Uterus (tissue), 4 donors: ENCODE measurements around the gene PLAC8. TPM values are rescaled to one million over a fixed set of nuclear protein-coding genes. Genes with fewer than 3 reads are reported as not detected.

ENCODE experiments used
- DNase-seq, 2 donors: peaks; one replicate each; pipeline ENCODE4 v3.0.0-alpha.2; 2019 to 2020
- H3K27ac ChIP-seq, 2 donors: fragments of 200-600 bp; sonication (generic); 1 replicate in 1 of 2; 2 replicates in 1 of 2; pipeline ENCODE4 v1.5.1; 2016 to 2018
- H3K27me3 ChIP-seq, 2 donors: fragments of 200-600 bp; sonication (generic); one replicate each; pipeline ENCODE4 v1.5.1; 2018 to 2019; ENCODE audit warnings: control low read depth in 1 of 2
- H3K36me3 ChIP-seq, 2 donors: fragments of 200-600 bp; sonication (generic); one replicate each; pipeline ENCODE4 v1.5.1; 2019; ENCODE audit warnings: control low read depth in 1 of 2
- H3K4me1 ChIP-seq, 2 donors: fragments of 200-600 bp; sonication (generic); one replicate each; pipeline ENCODE4 v1.5.1; 2018 to 2019; ENCODE audit warnings: control low read depth in 1 of 2
- H3K4me3 ChIP-seq, 2 donors: fragments of 200-600 bp; sonication (generic); 1 replicate in 1 of 2; 2 replicates in 1 of 2; pipeline ENCODE4 v1.5.1; 2018 to 2019; ENCODE audit warnings: mild to moderate bottlenecking in 1 of 2
- H3K9me3 ChIP-seq, 2 donors: fragments of 200-600 bp; sonication (generic); one replicate each; pipeline ENCODE4 v1.5.1; 2019; ENCODE audit warnings: control low read depth in 1 of 2
- CTCF ChIP-seq, 4 experiments: fragments of 200-600 bp in 2 of 4; fragments of 450-650 bp in 2 of 4; sonication (generic) in 2 of 4; IDR thresholded peaks; one replicate each; pipeline ENCODE4 v1.5.1; 2016 to 2019; ENCODE audit warnings: antibody characterized with exemption in 4 of 4, mild to moderate bottlenecking in 2 of 4, moderate library complexity in 1 of 4
- POLR2A ChIP-seq, 2 donors: fragments of 450-650 bp; IDR thresholded peaks; one replicate each; pipeline ENCODE4 v1.6.1; 2016; ENCODE audit warnings: antibody characterized with exemption in 2 of 2, mild to moderate bottlenecking in 1 of 2, moderate library complexity in 1 of 2
- intact Hi-C: fragments of 100-400 bp; cut with DNase I; formaldehyde crosslinking; loops from one replicate; pipeline ENCODE4 v1.15.1; 2023; ENCODE audit warnings: low total_unique reads
- total RNA-seq, 4 donors: library from RNA; depleted of rRNA in 3 of 4; stranded (reverse); fragments of >200 nt in 3 of 4; gene quantifications; one replicate each; pipeline versions ENCODE4 v1.1.0 to v1.2.4, GENCODE V29; 2014 to 2023
- donor health status: DM: yes; HTN: yes; CAD: no.

PLAC8 gene
- total RNA-seq, 4 donors from 2014 or later, result 0.51 to 6.3 (median 2.6) TPM; not detected in 1

GRCh38 chr4:83121246-83121645 is 6.7 kb upstream of the PLAC8 start:
- DNase-seq, result no peak
- Histone ChIP-seq H3K36me3 (no peaks in the 10 kb centered on the region), H3K9me3 (no peaks in the 10 kb centered on the region), H3K27me3 (no peaks in the 10 kb centered on the region), H3K4me3 (no peak overlapping the region), H3K4me1 (no peaks in the 10 kb centered on the region), H3K27ac (no peak overlapping the region)
- intact Hi-C loops, result no loop called here
- TF ChIP-seq POLR2A (IDR thresholded peaks at IDR 0.05) (no peak), CTCF (IDR thresholded peaks at IDR 0.05) (no peak)

GRCh38 chr4:83118869-83119268 is 4.3 kb upstream of the PLAC8 start:
- intact Hi-C loops, result no loop called here

GRCh38 chr4:83115656-83116285 is 1.2 kb upstream of the PLAC8 start:
- H3K36me3 ChIP-seq, result no peaks in the 10 kb centered on the region
- H3K9me3 ChIP-seq, result no peaks in the 10 kb centered on the region
- TF ChIP-seq CTCF (IDR thresholded peaks at IDR 0.05), result no peak
- TF ChIP-seq POLR2A (IDR thresholded peaks at IDR 0.05), result no peak
- no peak overlapping the region for H3K4me3 ChIP-seq
- intact Hi-C loops, result no loop called here
- H3K27me3 ChIP-seq, result no peaks in the 10 kb centered on the region
- H3K27ac ChIP-seq, result no peak overlapping the region
- DNase-seq, result no peak
- no peaks in the 10 kb centered on the region for H3K4me1 ChIP-seq

More at GRCh38 chr4:83118869-83119268, 4.3 kb upstream of the PLAC8 start:
- Histone ChIP-seq H3K36me3 (no peaks in the 10 kb centered on the region), H3K4me3 (no peak overlapping the region), H3K9me3 (no peaks in the 10 kb centered on the region), H3K4me1 (no peaks in the 10 kb centered on the region), H3K27me3 (no peaks in the 10 kb centered on the region), H3K27ac (no peak overlapping the region)
- DNase-seq, result no peak
- TF ChIP-seq CTCF (IDR thresholded peaks at IDR 0.05), result no peak
- no peak for TF ChIP-seq POLR2A (IDR thresholded peaks at IDR 0.05)

- no peak overlapping the region for H3K27ac ChIP-seq
- TF ChIP-seq POLR2A (IDR thresholded peaks at IDR 0.05) (no peak), CTCF (IDR thresholded peaks at IDR 0.05) (no peak)
- intact Hi-C loops, result no loop called here
- H3K9me3 ChIP-seq, result no peaks in the 10 kb centered on the region
- no peaks in the 10 kb centered on the region for H3K36me3 ChIP-seq
- H3K4me3 ChIP-seq, result no peak overlapping the region
- no peak for DNase-seq
- no peaks in the 10 kb centered on the region for H3K27me3 ChIP-seq
- H3K4me1 ChIP-seq, result no peaks in the 10 kb centered on the region
These were observed 471 bp upstream of the PLAC8 start for GRCh38 chr4:83115000-83115399.

GRCh38 chr4:83113429-83113786 is 1.1 kb downstream of the PLAC8 start:
- TF ChIP-seq POLR2A (IDR thresholded peaks at IDR 0.05) (no peak), CTCF (IDR thresholded peaks at IDR 0.05) (no peak)
- H3K27me3 ChIP-seq, result no peaks in the 10 kb centered on the region
- H3K27ac ChIP-seq, result no peak overlapping the region
- intact Hi-C loops, result no loop called here
- H3K4me1 ChIP-seq, result no peaks in the 10 kb centered on the region
- no peak overlapping the region for H3K4me3 ChIP-seq
- DNase-seq, result no peak
- no peaks in the 10 kb centered on the region for H3K36me3 ChIP-seq
- H3K9me3 ChIP-seq, result no peaks in the 10 kb centered on the region
